Cardiac muscle cell (in vitro differentiated cells and primary cell): ENCODE data around the gene KLK1. TPM values are rescaled to one million over a fixed set of nuclear protein-coding genes. Genes with fewer than 3 reads are reported as not detected.

Experiments
- DNase-seq, 2 donors: peaks; one replicate each; pipeline versions ENCODE4 v3.0.0 to v3.0.0-alpha.2; 2010 to 2017; ENCODE audit warnings: low read depth in 1 of 2, low spot score in 1 of 2
- H3K27ac ChIP-seq: fragments of 200-600 bp; sonication (generic); 2 replicates; pipeline ENCODE4 v1.5.1; 2016
- H3K27me3 ChIP-seq: fragments of 200-600 bp; sonication (generic); 2 replicates; pipeline ENCODE4 v1.6.0; 2016; ENCODE audit warnings: control low read depth
- H3K36me3 ChIP-seq: fragments of 200-600 bp; sonication (generic); 2 replicates; pipeline ENCODE4 v1.5.1; 2016; ENCODE audit warnings: control low read depth
- H3K4me1 ChIP-seq: fragments of 200-600 bp; sonication (generic); 2 replicates; pipeline ENCODE4 v1.8.1; 2017; ENCODE audit warnings: low read depth, mild to moderate bottlenecking, mixed run types
- H3K4me3 ChIP-seq: fragments of 200-600 bp; sonication (generic); 2 replicates; pipeline ENCODE4 v1.5.1; 2016; ENCODE audit warnings: mild to moderate bottlenecking
- H3K9me3 ChIP-seq: fragments of 200-600 bp; sonication (generic); 2 replicates; pipeline ENCODE4 v1.5.1; 2017; ENCODE audit warnings: low read depth, mild to moderate bottlenecking, control low read depth
- CTCF ChIP-seq: IDR thresholded peaks from 2 replicates; pipeline ENCODE4 v1.5.1; 2012; ENCODE audit warnings: low read depth, mild to moderate bottlenecking, low read length
- polyA plus RNA-seq: library from polyadenylated mRNA; unstranded; fragments of >200 nt; fragmentation: Nextera tagmentation; extraction: Ambion mirVana; gene quantifications from 2 replicates; pipeline ENCODE4 v1.2.1, GENCODE V29; 2016
- total RNA-seq: library from RNA; depleted of rRNA; stranded (reverse); fragments of >200 nt; gene quantifications from 2 replicates; pipeline ENCODE4 v1.2.3, GENCODE V29; 2016

Gene KLK1
- total and polyA plus RNA-seq, 2 experiments from 2014 or later, result not detected

- no peak overlapping the region for H3K4me3 ChIP-seq
- no peak for TF ChIP-seq CTCF
- H3K4me1 ChIP-seq, result no peaks in the 10 kb centered on the region
- no peak for DNase-seq
- H3K27me3 ChIP-seq, result no peaks in the 10 kb centered on the region
- no peak overlapping the region for H3K27ac ChIP-seq
- H3K36me3 ChIP-seq, result peaks cover 14% of the 10 kb centered on the region
- H3K9me3 ChIP-seq, result no peaks in the 10 kb centered on the region
Measured at GRCh38 chr19:50793558-50794065, 30.0 kb downstream of the KLK1 start.

- H3K9me3 ChIP-seq, result no peaks in the 10 kb centered on the region
- no peak overlapping the region for H3K4me3 ChIP-seq
- no peak overlapping the region for H3K27ac ChIP-seq
- H3K36me3 ChIP-seq, result peaks cover 5% of the 10 kb centered on the region
- H3K4me1 ChIP-seq, result no peaks in the 10 kb centered on the region
- no peaks in the 10 kb centered on the region for H3K27me3 ChIP-seq
- no peak for DNase-seq
- TF ChIP-seq CTCF, result no peak
Measured at GRCh38 chr19:50792272-50793250, 31.0 kb downstream of the KLK1 start.

- H3K27me3 ChIP-seq, result no peaks in the 10 kb centered on the region
- no peaks in the 10 kb centered on the region for H3K36me3 ChIP-seq
- no peak for DNase-seq
- H3K4me3 ChIP-seq, result no peak overlapping the region
- TF ChIP-seq CTCF, result no peak
- H3K27ac ChIP-seq, result no peak overlapping the region
- no peaks in the 10 kb centered on the region for H3K9me3 ChIP-seq
- H3K4me1 ChIP-seq, result no peaks in the 10 kb centered on the region
Measured at GRCh38 chr19:50791594-50792271, 31.9 kb downstream of the KLK1 start.

- no peaks in the 10 kb centered on the region for H3K4me1 ChIP-seq
- no peak for DNase-seq
- H3K4me3 ChIP-seq, result no peak overlapping the region
- no peak for TF ChIP-seq CTCF
- no peak overlapping the region for H3K27ac ChIP-seq
- no peaks in the 10 kb centered on the region for H3K27me3 ChIP-seq
- no peaks in the 10 kb centered on the region for H3K36me3 ChIP-seq
- H3K9me3 ChIP-seq, result no peaks in the 10 kb centered on the region
Measured at GRCh38 chr19:50790922-50791467, 32.6 kb downstream of the KLK1 start.

- Histone ChIP-seq H3K9me3 (no peaks in the 10 kb centered on the region), H3K27ac (no peak within 1 kb of the TSS), H3K4me3 (no peak within 1 kb of the TSS), H3K27me3 (no peaks in the 10 kb centered on the region), H3K36me3 (no peaks in the 10 kb centered on the region), H3K4me1 (no peaks in the 10 kb centered on the region)
- DNase-seq, result no peak
- no peak for TF ChIP-seq CTCF
Measured at GRCh38 chr19:50790396-50790795, 33.2 kb downstream of the KLK1 start, which contains the start of gene ACP4. TSS of gene ACP4 (plus strand) at chr19:50790415. CDS start at chr19:50790415, 0 bp downstream.
